HL-60/S4 (cell line): ENCODE measurements around the gene UNC45A.
"Not testable (repeated sequence)": the region's sequence is repeated elsewhere in the genome, so short reads cannot be mapped to it uniquely, and the experiment has no call there.

Experiments used
- in situ Hi-C: fragments of 300-500 bp; cut with MboI; formaldehyde crosslinking; loops from 2 replicates; pipeline ENCODE4 v1.14.3; 2022; ENCODE audit warnings: low sequenced_read_pairs

UNC45A gene

GRCh38 chr15:90934949-90935751 is at the start of gene UNC45A:
Gene UNC45A, plus strand, starts transcription at chr15:90935285. Its CDS starts 40 bp downstream, at chr15:90935325.
- in situ Hi-C loops = no loop called here

DNA sequence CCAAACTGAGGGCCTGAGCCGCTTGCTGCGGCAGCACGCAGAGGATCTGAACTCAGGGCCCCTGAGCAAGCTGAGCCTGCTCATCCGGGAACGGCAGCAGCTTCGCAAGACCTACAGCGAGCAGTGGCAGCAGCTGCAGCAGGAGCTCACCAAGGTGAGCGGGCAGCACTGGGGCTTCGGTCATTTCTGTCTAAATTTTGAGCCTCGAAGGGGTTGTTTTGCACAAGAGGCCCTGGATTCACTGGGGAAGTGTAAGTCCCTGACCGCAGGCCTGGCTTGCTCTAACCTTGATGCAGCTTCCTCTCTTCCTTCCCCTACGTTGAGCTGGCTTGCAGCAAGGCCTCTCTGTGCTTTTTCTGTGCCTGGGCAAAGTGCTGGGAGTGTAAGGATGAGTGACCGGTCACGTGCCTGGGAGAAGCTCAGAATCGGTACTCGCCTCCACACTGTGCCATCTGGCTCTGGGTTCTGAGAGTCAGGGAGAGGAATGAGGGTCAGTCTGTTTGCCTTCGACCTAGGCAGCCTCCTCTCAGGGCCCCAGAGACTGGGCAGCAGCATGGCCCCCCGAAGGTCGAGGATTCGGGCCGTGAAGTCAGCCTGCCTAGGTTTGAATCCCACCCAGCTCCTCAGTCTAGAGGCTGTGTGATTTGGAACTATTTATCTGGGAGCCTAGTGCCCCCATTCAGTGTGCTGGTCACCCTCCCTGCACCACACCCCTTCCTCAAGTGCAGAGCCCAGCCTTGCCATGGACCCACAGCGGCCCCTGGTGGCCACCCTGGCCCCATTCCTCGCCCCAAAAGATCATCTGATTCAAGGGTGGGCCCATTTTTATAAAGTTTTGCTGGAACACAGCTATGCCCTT is 49.4 kb upstream of the UNC45A start:
- in situ Hi-C loops = loop anchor here (10.0 kb wide), 1 partner anchor 391 kb away; no protein-coding TSS in a partner anchor

DNA sequence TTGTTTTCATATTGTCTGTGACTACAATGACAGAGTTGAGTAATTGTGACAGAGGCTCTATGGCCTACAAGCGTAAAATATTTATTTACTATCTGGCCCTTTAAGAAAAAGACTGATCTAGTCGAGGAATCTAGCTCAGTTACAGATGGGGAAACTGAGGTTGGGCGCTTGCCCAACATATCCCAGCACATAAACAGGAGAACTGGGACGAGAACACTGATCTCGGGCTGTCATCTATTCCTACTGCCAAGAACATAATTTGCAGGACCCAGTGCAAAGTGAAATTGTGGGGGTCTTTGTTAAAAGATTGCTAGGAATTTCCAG is 48.8 kb upstream of the UNC45A start:
- in situ Hi-C loops = loop anchor here (10.0 kb wide), 1 partner anchor 391 kb away; no protein-coding TSS in a partner anchor

DNA sequence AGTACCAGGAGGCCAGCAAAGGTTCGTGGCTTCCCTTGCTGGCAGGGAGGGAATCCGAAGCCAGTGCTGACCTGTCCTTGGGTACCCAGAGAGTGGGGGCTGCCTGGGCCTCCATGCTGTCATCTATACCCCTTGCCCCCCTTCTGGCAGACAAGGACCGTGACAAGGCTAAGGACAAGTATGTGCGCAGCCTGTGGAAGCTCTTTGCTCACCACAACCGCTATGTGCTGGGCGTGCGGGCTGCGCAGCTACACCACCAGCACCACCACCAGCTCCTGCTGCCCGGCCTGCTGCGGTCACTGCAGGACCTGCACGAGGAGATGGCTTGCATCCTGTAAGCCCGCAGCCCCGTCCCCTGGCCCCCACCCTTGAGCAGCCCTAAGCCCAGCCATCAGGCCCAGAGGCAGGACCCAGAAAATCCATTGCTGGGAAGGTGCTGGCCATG is 48.0 kb upstream of the UNC45A start:
- in situ Hi-C loops = loop anchor here (10.0 kb wide), 1 partner anchor 392 kb away; no protein-coding TSS in a partner anchor

- in situ Hi-C loops = loop anchor here (10.0 kb wide), 1 partner anchor 395 kb away; no protein-coding TSS in a partner anchor
Observed at GRCh38 chr15:90889313-90889730, 45.8 kb upstream of the UNC45A start.

DNA sequence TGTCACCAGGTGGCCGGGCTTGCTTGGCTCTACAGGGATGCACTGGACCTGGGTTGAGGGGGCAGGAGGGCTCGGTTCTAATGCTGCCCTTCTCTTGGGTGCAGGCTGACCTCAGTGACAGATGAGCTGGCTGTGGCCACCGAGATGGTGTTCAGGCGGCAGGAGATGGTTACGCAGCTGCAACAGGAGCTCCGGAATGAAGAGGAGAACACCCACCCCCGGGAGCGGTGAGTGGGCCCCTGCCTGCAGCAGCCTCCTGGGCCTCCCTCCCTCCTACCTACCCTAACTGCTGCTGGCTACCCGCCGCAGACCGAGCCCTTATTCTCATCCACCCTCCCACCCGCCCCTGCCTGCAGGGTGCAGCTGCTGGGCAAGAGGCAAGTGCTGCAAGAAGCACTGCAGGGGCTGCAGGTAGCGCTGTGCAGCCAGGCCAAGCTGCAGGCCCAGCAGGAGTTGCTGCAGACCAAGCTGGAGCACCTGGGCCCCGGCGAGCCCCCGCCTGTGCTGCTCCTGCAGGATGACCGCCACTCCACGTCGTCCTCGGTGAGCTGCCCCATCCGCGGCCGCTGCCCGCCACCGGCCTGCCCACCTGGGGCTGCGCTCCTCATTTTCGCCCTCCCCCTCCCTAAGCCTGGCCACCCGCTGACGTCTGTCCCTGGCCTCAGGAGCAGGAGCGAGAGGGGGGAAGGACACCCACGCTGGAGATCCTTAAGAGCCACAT is 45.2 kb upstream of the UNC45A start:
- in situ Hi-C loops = loop anchor here (5.0 to 10.0 kb wide), 2 partner anchors 248 to 395 kb away; no protein-coding TSS in a partner anchor

GRCh38 chr15:90890839-90891238 is 44.2 kb upstream of the UNC45A start:
- in situ Hi-C loops = loop anchor here (5.0 kb wide), 1 partner anchor 249 kb away; no protein-coding TSS in a partner anchor

GRCh38 chr15:90891346-90891949 is 43.6 kb upstream of the UNC45A start:
- in situ Hi-C loops = loop anchor here (5.0 kb wide), 1 partner anchor 249 kb away; no protein-coding TSS in a partner anchor

DNA sequence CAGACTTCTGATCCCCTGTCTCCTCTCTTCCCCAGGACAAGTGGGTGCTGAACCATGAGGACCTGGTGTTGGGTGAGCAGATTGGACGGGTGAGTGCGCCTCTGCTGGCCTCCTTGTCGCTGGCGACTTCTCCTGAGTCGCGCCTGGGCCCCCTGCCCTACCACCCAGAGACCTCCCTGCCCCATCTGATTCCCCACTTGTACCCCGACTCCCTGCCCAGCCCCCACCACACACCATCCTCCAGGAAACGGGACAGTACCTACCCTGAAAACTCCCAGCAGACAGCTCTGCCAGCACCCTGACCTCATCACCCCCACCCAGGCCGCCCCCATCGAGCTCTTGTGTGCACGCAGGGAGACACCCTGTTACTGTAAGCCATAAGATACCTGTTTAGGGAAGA is 43.1 kb upstream of the UNC45A start:
- in situ Hi-C loops = loop anchor here (5.0 kb wide), 1 partner anchor 250 kb away; no protein-coding TSS in a partner anchor

DNA sequence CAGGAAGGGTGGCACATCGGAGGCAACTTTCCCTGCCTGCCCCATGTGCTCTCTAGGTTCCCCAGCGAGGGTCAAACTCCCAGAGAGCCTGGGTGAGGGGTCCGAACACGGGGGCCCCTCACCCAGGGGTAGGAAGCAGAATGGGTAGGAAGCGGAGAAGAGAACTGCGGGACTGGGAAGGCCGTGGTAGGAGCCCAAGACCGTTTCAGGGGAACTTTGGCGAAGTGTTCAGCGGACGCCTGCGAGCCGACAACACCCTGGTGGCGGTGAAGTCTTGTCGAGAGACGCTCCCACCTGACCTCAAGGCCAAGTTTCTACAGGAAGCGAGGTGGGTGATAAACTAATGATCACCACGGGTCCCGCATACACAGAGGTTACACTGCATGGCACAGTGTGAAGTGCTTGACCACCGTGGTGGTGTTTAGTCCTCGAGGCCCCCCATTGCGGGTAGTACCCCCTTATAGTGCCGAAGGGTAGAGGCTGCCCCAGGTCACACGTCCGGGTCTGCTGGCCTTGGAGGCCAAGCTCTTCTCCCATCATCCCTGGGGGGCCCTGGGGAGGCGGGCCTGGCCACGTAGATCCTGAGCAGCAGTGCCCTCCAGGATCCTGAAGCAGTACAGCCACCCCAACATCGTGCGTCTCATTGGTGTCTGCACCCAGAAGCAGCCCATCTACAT is 42.4 kb upstream of the UNC45A start:
- in situ Hi-C loops = loop anchor here (5.0 kb wide), 1 partner anchor 250 kb away; no protein-coding TSS in a partner anchor

GRCh38 chr15:90893175-90894090 is 41.7 kb upstream of the UNC45A start:
- in situ Hi-C loops = loop anchor here (5.0 kb wide), 1 partner anchor 251 kb away; no protein-coding TSS in a partner anchor

- in situ Hi-C loops = no loop called here
Observed at GRCh38 chr15:90895571-90896117, 39.4 kb upstream of the UNC45A start.

- in situ Hi-C loops = not testable (repeated sequence)
Observed at GRCh38 chr15:90897131-90897655, 37.9 kb upstream of the UNC45A start.

DNA sequence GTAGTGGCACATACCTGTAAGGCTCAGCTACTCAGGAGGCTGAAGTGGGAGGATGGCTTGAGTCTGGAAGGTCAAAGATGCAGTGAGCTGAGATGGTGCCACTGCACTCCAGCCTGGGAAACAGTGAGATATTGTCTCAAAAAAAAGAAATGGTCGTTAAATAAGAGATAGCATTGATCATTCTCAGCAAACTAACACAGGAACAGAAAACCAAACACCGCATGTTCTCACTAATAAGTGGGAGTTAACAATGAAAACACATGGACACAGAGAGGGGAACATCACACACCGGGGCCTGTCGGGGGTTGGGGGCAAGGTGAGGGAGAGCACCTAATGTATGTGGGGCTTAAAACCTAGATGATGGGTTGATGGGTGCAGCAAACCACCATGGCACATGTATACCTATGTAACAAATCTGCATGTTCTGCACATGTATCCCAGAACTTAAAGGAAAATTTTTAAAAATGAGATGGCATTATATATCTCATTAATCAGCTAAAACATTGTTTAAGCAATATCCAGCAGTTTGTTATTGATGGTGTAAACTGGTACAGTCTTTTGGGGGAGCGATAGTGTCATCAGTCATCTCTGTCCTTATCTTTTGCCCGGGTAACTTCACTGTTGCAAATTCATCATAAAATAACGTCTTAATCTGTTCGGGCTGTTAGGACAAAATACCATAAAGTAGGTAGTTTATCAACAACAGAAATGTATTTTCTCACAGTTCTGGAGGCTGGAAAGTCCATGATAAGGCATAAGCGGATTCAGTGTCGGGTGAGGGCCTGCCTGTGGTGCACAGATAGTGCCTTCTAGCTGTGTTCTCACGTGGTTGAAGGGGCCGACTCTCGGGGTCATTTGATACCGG is 33.7 kb upstream of the UNC45A start:
- in situ Hi-C loops = no loop called here

- in situ Hi-C loops = no loop called here
Observed at GRCh38 chr15:90902040-90902839, 32.8 kb upstream of the UNC45A start.
